AG09309 (cell line): ENCODE data around the gene TPH2.

Experiments
- DNase-seq: peaks from one replicate; pipeline ENCODE4 v3.0.0-alpha.2; 2010; ENCODE audit warnings: low read depth
- H3K4me3 ChIP-seq: 2 replicates; pipeline ENCODE4 v1.5.1; 2011; ENCODE audit warnings: mild to moderate bottlenecking, low read depth, low read length, moderate library complexity; ENCODE audit not compliant: control insufficient read depth
- CTCF ChIP-seq: IDR thresholded peaks from 2 replicates; pipeline ENCODE4 v1.5.1; 2011; ENCODE audit warnings: mild to moderate bottlenecking, low read depth, low read length, inconsistent platforms; ENCODE audit not compliant: insufficient read depth, control insufficient read depth; ENCODE audit errors: missing control alignments

Gene TPH2

GRCh38 chr12:72000969-72001648 lies 62.5 kb downstream of the TPH2 start:
- no peak for TF ChIP-seq CTCF
- no peak for DNase-seq
- no peak overlapping the region for H3K4me3 ChIP-seq

GRCh38 chr12:72006766-72007165 lies 68.1 kb downstream of the TPH2 start:
- no peak for TF ChIP-seq CTCF
- no peak overlapping the region for H3K4me3 ChIP-seq
- no peak for DNase-seq

GRCh38 chr12:72010356-72010755 lies 71.7 kb downstream of the TPH2 start:
- no peak overlapping the region for H3K4me3 ChIP-seq
- no peak for DNase-seq
- TF ChIP-seq CTCF, result no peak

GRCh38 chr12:72011374-72011773 lies 72.7 kb downstream of the TPH2 start:
- no peak for TF ChIP-seq CTCF
- H3K4me3 ChIP-seq, result no peak overlapping the region
- no peak for DNase-seq

GRCh38 chr12:72012874-72013273 lies 74.2 kb downstream of the TPH2 start:
- DNase-seq, result no peak
- H3K4me3 ChIP-seq, result no peak overlapping the region
- no peak for TF ChIP-seq CTCF

- no peak for TF ChIP-seq CTCF
- H3K4me3 ChIP-seq, result no peak overlapping the region
- DNase-seq, result no peak
Observed at GRCh38 chr12:72015895-72016294, 77.2 kb downstream of the TPH2 start.

GRCh38 chr12:72017054-72017651 lies 78.5 kb downstream of the TPH2 start:
- TF ChIP-seq CTCF, result peak; percentile 80
- H3K4me3 ChIP-seq, result no peak overlapping the region
- peak; percentile 31 for DNase-seq
